ENCODE data around the gene HABP4.

DNA sequence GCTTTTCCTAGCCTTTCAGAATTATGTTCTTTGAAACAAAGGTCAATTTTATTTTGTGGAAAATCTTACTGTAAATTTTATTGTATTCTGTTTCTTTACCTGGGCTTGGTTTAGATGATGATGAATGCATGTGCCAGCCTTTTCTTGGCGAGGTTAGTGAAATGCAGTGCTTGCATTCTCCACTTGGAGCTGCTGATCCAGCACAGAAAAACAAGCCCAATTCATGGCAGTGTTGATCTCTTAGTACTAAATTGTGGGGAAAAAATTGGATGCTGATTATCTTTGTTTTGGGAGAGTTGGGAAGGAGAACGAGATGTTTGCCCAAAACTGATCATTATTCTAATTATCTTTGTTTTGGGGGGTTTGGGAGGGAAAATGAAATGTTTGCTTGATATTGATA, 3.7 kb downstream of the HABP4 start:
- TF ChIP-seq, protein P1, sequence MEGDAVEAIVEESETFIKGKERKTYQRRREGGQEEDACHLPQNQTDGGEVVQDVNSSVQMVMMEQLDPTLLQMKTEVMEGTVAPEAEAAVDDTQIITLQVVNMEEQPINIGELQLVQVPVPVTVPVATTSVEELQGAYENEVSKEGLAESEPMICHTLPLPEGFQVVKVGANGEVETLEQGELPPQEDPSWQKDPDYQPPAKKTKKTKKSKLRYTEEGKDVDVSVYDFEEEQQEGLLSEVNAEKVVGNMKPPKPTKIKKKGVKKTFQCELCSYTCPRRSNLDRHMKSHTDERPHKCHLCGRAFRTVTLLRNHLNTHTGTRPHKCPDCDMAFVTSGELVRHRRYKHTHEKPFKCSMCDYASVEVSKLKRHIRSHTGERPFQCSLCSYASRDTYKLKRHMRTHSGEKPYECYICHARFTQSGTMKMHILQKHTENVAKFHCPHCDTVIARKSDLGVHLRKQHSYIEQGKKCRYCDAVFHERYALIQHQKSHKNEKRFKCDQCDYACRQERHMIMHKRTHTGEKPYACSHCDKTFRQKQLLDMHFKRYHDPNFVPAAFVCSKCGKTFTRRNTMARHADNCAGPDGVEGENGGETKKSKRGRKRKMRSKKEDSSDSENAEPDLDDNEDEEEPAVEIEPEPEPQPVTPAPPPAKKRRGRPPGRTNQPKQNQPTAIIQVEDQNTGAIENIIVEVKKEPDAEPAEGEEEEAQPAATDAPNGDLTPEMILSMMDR (IDR thresholded peaks at IDR 0.05) = peak in 4 of 6 experiments; percentile 37 to 60 (median 52)
- no peak for TF ChIP-seq POLR2A (IDR thresholded peaks at IDR 0.05)

All from esophagus squamous epithelium (tissue), 4 donors.